NB4 (cell line): ENCODE measurements around the gene XNDC1N.

Experiments
- DNase-seq: peaks from one replicate; pipeline ENCODE4 v3.0.0; 2010; ENCODE audit warnings: low read depth
- H3K4me3 ChIP-seq: one replicate; pipeline ENCODE4 v1.5.1; 2011; ENCODE audit warnings: mild to moderate bottlenecking, low read depth, low read length, moderate library complexity
- CTCF ChIP-seq: IDR thresholded peaks from one replicate; pipeline ENCODE4 v1.5.1; 2012; ENCODE audit warnings: low read depth, low read length
- MAX ChIP-seq: IDR thresholded peaks from 2 replicates; pipeline ENCODE4 v1.6.1; 2011; ENCODE audit warnings: low read depth, low read length
- MYC ChIP-seq: IDR thresholded peaks from 2 replicates; pipeline ENCODE4 v1.6.1; 2011; ENCODE audit warnings: low read depth, low read length
- POLR2A ChIP-seq: IDR thresholded peaks from 2 replicates; pipeline ENCODE4 v1.6.1; 2011; ENCODE audit warnings: mild to moderate bottlenecking; ENCODE audit not compliant: insufficient read length; ENCODE audit errors: extremely low read depth

XNDC1N gene

GRCh38 chr11:71937826-71938225 is 9.4 kb upstream of the XNDC1N start:
- DNase-seq: no peak
- TF ChIP-seq POLR2A (no peak), MYC (no peak), CTCF (no peak), MAX (no peak)
- H3K4me3 ChIP-seq: no peak overlapping the region

- no peak for DNase-seq
- H3K4me3 ChIP-seq: no peak overlapping the region
- TF ChIP-seq MAX: no peak
- no peak for TF ChIP-seq MYC
- TF ChIP-seq POLR2A: no peak
- no peak for TF ChIP-seq CTCF
Measured at GRCh38 chr11:71936825-71937224, 8.4 kb upstream of the XNDC1N start.

GRCh38 chr11:71935338-71935925 is 7.0 kb upstream of the XNDC1N start:
- DNase-seq: no peak
- TF ChIP-seq MYC (no peak), CTCF (no peak), MAX (no peak), POLR2A (no peak)
- no peak overlapping the region for H3K4me3 ChIP-seq

- TF ChIP-seq POLR2A: no peak
- no peak for TF ChIP-seq MAX
- TF ChIP-seq CTCF: no peak
- no peak for TF ChIP-seq MYC
Measured at GRCh38 chr11:71934213-71934612, 5.8 kb upstream of the XNDC1N start.

GRCh38 chr11:71933141-71933933 is 4.9 kb upstream of the XNDC1N start:
- no peak for DNase-seq
- no peak overlapping the region for H3K4me3 ChIP-seq
- TF ChIP-seq POLR2A: no peak
- TF ChIP-seq MYC: no peak
- TF ChIP-seq CTCF: no peak
- no peak for TF ChIP-seq MAX

More at GRCh38 chr11:71934213-71934612, 5.8 kb upstream of the XNDC1N start:
- no peak overlapping the region for H3K4me3 ChIP-seq
- peak; percentile 14 for DNase-seq
